Activated T-cell treated with anti-CD3 and anti-CD28 coated beads, Interleukin-2, amount 50 U/mL, for 4 hours (primary cell): ENCODE measurements around the gene IRX5. TPM values are rescaled to one million over a fixed set of nuclear protein-coding genes. Genes with fewer than 3 reads are reported as not detected.

Source experiments
- ATAC-seq, 2 donors: fragments of 200-7000 bp; cut with Tn5 transposase; one replicate each; pipeline ENCODE4 v1.10.0; 2021
- DNase-seq: peaks from one replicate; pipeline ENCODE4 v3.0.0-alpha.2; 2020
- H3K27me3 Mint-ChIP-seq: one replicate; pipeline ENCODE4 v1.8.0; 2021; ENCODE audit warnings: low read depth, mixed read lengths
- H3K36me3 Mint-ChIP-seq: one replicate; pipeline ENCODE4 v1.8.0; 2022; ENCODE audit warnings: mixed read lengths; ENCODE audit not compliant: insufficient read depth
- H3K4me1 Mint-ChIP-seq: one replicate; pipeline ENCODE4 v1.8.0; 2021; ENCODE audit warnings: low read depth, mixed read lengths
- H3K4me3 Mint-ChIP-seq: one replicate; pipeline ENCODE4 v1.8.0; 2021; ENCODE audit warnings: mild to moderate bottlenecking, moderate library complexity, mixed read lengths
- H3K9me3 Mint-ChIP-seq: one replicate; pipeline ENCODE4 v1.8.0; 2021; ENCODE audit warnings: mixed read lengths
- total RNA-seq, 3 donors: library from RNA; stranded (reverse); gene quantifications; one replicate each; pipeline ENCODE4 v1.2.1, GENCODE V29; 2021

IRX5 gene
- total RNA-seq, 3 donors from 2014 or later: not detected

- Mint-ChIP-seq H3K36me3 (no peaks in the 10 kb centered on the region), H3K4me3 (no peak overlapping the region), H3K4me1 (peaks cover 26% of the 10 kb centered on the region), H3K27me3 (peaks cover 78% of the 10 kb centered on the region), H3K9me3 (no peaks in the 10 kb centered on the region)
- ATAC-seq (no peak), DNase-seq (no peak)
Observed at GRCh38 chr16:54935266-54935968, 4.8 kb downstream of the IRX5 start.

DNA sequence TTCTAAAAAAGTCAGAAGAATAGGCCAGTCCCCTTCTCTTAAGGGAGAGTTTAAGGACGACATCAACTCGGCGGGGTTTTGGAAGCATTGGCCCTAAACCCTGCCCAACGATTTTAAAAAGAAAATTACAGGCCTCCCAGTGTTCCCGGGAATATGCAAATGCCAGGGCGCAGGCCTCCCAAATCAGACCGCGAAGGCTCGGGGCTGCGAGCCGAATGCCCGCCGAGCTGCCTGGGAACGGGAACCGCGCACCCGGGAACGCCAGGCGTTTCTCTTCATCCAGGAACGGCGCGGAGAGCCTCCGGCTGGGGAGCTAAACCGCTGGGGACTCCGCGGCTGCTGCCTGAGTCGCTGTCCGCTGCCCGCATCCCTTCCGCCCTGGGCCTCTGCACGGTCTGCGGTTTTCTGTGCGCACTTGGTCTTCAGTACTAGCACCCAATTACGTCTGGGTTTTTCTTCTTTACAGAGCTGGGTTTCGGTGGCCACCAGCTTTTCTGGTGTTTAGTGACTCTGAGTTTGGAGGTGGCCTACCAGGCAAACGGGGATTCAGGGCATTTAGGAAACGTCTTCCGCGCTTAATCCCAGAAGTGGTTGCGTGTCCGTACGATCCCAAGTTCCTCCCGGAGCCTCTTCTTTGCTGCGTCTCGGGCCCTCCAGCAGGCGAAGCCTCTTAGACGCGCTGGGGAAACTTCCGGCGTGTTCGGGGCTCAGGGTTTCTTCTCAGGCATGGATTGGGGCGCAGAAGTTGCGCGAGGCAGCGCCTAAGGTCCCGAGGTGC lies 5.7 kb downstream of the IRX5 start:
- no peaks in the 10 kb centered on the region for H3K9me3 Mint-ChIP-seq
- H3K36me3 Mint-ChIP-seq: no peaks in the 10 kb centered on the region
- H3K4me1 Mint-ChIP-seq: peaks cover 23% of the 10 kb centered on the region
- H3K27me3 Mint-ChIP-seq: peaks cover 85% of the 10 kb centered on the region
- no peak overlapping the region for H3K4me3 Mint-ChIP-seq
- DNase-seq (no peak), ATAC-seq (peak in 1 of 2 donors; percentile 26)

GRCh38 chr16:54936979-54937670 lies 6.5 kb downstream of the IRX5 start:
- ATAC-seq: no peak
- peaks cover 17% of the 10 kb centered on the region for H3K4me1 Mint-ChIP-seq
- H3K4me3 Mint-ChIP-seq: peak overlapping the region; percentile 51

DNA sequence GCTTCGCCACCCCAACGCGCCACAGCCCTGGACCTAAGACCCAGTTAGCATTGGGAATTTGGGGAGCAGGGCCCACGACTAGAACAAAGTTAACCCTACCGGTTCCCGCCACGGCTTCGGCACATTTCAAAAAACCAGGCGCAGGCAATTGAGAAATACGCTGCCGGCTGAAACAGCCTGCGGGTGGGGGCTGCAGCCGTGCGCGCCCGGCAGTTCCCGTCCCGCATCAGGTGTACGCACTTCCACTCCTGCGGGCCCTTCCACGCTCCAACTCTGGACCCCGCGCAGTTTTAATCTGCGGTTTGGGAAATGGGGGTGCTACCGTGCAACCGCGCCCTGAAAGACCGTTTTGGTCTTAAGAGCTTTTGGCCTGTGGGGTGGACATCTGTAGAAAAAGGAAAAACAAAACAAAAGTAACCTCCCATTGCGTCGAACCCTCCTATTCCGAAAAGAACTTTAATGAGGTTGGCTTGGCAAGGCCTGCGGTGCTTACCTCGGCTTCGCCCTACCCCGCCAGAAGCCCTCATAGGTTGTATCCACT lies 7.1 kb downstream of the IRX5 start:
- ATAC-seq (no peak), DNase-seq (no peak)
- Mint-ChIP-seq H3K27me3 (peaks cover 87% of the 10 kb centered on the region), H3K9me3 (no peaks in the 10 kb centered on the region), H3K4me3 (peak overlapping the region; percentile 6), H3K36me3 (no peaks in the 10 kb centered on the region), H3K4me1 (peaks cover 15% of the 10 kb centered on the region)

More at GRCh38 chr16:54936979-54937670, 6.5 kb downstream of the IRX5 start:
- H3K9me3 Mint-ChIP-seq: no peaks in the 10 kb centered on the region
- no peak for DNase-seq
- H3K27me3 Mint-ChIP-seq: peaks cover 87% of the 10 kb centered on the region
- H3K36me3 Mint-ChIP-seq: no peaks in the 10 kb centered on the region

DNA sequence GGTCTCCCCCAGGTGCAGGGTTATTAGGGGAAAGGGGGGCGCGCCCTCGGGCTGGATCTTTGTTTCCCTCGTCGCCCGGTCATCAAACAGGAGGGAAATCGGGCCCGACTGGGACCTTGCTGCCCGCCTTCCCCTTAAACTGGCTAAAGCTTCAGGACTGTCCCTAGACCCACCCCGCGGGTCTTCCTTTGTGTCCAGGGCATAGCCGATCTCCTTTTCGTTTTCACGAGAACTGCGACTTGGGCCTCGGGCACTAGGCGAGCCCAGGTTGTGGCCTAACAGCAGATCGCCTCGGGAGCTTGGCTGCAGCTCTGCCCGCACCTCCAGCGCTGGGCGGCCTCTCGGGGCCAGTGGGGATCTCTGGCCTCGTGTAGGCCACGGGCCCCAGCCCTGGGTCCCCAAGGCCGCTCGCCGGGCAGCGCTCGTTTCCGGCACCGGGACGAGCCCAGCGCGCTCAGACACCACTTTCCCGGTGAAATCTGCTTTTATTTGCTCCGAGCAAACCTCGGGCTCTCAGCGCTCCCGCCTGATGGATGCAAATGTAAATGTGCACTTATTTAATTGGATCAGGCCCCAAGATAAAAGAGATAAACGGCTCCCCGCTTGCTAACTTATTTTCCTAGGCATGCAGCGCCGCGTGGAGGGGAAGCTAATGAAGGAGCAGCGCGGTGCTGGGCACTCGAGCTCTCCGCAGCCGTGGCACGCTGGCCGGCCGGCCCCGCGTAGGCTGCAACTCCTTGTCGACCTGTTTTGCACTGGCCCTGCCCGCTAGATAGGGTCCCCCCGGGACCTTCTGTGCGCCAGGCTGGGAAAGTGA lies 7.8 kb downstream of the IRX5 start:
- Mint-ChIP-seq H3K9me3 (no peaks in the 10 kb centered on the region), H3K27me3 (peaks cover 93% of the 10 kb centered on the region), H3K4me3 (no peak overlapping the region), H3K4me1 (peaks cover 15% of the 10 kb centered on the region), H3K36me3 (no peaks in the 10 kb centered on the region)
- no peak for DNase-seq
- no peak for ATAC-seq

DNA sequence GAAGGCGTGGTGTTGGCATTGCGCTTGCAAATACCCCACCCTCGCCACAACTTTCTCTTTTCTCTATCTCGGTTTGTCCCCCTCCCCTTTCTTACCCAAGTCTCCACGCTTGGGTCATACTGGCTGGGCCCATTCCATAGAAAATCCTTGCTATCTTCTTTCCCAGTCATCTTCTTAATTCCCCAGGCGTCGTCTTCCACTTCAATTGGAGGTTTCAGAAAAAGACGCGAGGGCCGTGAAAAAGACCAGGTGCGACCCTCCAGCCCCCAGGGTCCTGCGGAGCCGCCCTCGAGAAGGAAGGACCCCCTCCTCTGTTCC lies 8.3 kb downstream of the IRX5 start:
- Mint-ChIP-seq H3K27me3 (peaks cover 93% of the 10 kb centered on the region), H3K9me3 (no peaks in the 10 kb centered on the region), H3K36me3 (no peaks in the 10 kb centered on the region), H3K4me3 (no peak overlapping the region), H3K4me1 (peaks cover 15% of the 10 kb centered on the region)
- DNase-seq (no peak), ATAC-seq (no peak)

GRCh38 chr16:54939510-54940278 lies 9.0 kb downstream of the IRX5 start:
- ATAC-seq (no peak), DNase-seq (no peak)
- no peaks in the 10 kb centered on the region for H3K9me3 Mint-ChIP-seq
- no peak overlapping the region for H3K4me3 Mint-ChIP-seq
- peaks cover 90% of the 10 kb centered on the region for H3K27me3 Mint-ChIP-seq
- peaks cover 15% of the 10 kb centered on the region for H3K4me1 Mint-ChIP-seq
- H3K36me3 Mint-ChIP-seq: no peaks in the 10 kb centered on the region

GRCh38 chr16:54940279-54940604 lies 9.6 kb downstream of the IRX5 start:
- DNase-seq: no peak
- peaks cover 88% of the 10 kb centered on the region for H3K27me3 Mint-ChIP-seq
- H3K36me3 Mint-ChIP-seq: no peaks in the 10 kb centered on the region
- H3K4me1 Mint-ChIP-seq: peaks cover 15% of the 10 kb centered on the region
- H3K9me3 Mint-ChIP-seq: no peaks in the 10 kb centered on the region
- no peak overlapping the region for H3K4me3 Mint-ChIP-seq
- ATAC-seq: no peak

GRCh38 chr16:54942353-54942943 lies 11.8 kb downstream of the IRX5 start:
- H3K4me1 Mint-ChIP-seq: peaks cover 5% of the 10 kb centered on the region
- no peaks in the 10 kb centered on the region for H3K36me3 Mint-ChIP-seq
- no peak for ATAC-seq
- H3K4me3 Mint-ChIP-seq: no peak overlapping the region
- H3K27me3 Mint-ChIP-seq: peaks cover 76% of the 10 kb centered on the region
- H3K9me3 Mint-ChIP-seq: no peaks in the 10 kb centered on the region
- no peak for DNase-seq

- Mint-ChIP-seq H3K27me3 (peaks cover 64% of the 10 kb centered on the region), H3K4me1 (no peaks in the 10 kb centered on the region), H3K9me3 (no peaks in the 10 kb centered on the region), H3K36me3 (no peaks in the 10 kb centered on the region), H3K4me3 (no peak overlapping the region)
- no peak for DNase-seq
- no peak for ATAC-seq
Observed at GRCh38 chr16:54944002-54944401, 13.3 kb downstream of the IRX5 start.

GRCh38 chr16:54945063-54945462 lies 14.4 kb downstream of the IRX5 start:
- ATAC-seq (no peak), DNase-seq (no peak)
- Mint-ChIP-seq H3K4me3 (no peak overlapping the region), H3K27me3 (peaks cover 57% of the 10 kb centered on the region), H3K36me3 (no peaks in the 10 kb centered on the region), H3K4me1 (no peaks in the 10 kb centered on the region), H3K9me3 (no peaks in the 10 kb centered on the region)

- Mint-ChIP-seq H3K36me3 (no peaks in the 10 kb centered on the region), H3K4me3 (no peak overlapping the region), H3K4me1 (no peaks in the 10 kb centered on the region), H3K27me3 (peaks cover 45% of the 10 kb centered on the region), H3K9me3 (no peaks in the 10 kb centered on the region)
- ATAC-seq (no peak), DNase-seq (no peak)
Observed at GRCh38 chr16:54946909-54947308, 16.2 kb downstream of the IRX5 start.

- ATAC-seq (no peak), DNase-seq (no peak)
- no peaks in the 10 kb centered on the region for H3K9me3 Mint-ChIP-seq
- no peak overlapping the region for H3K4me3 Mint-ChIP-seq
- H3K27me3 Mint-ChIP-seq: peaks cover 43% of the 10 kb centered on the region
- no peaks in the 10 kb centered on the region for H3K36me3 Mint-ChIP-seq
- no peaks in the 10 kb centered on the region for H3K4me1 Mint-ChIP-seq
Observed at GRCh38 chr16:54947616-54948015, 17.0 kb downstream of the IRX5 start.
